CD4-positive, alpha-beta T cell (primary cell): ENCODE results near the gene KATNAL1. TPM values are rescaled to one million over a fixed set of nuclear protein-coding genes. Genes with fewer than 3 reads are reported as not detected.

Source experiments
- ATAC-seq: fragments of 200-7000 bp; cut with Tn5 transposase; one replicate; pipeline ENCODE4 v1.10.0; 2022; ENCODE audit warnings: mild to moderate bottlenecking; ENCODE audit not compliant: poor library complexity
- CTCF ChIA-PET: fragments of 350-600 bp; sonication (Branson Sonifier 250); formaldehyde crosslinking; loops from one replicate; lab custom pipeline; 2021; ENCODE audit warnings: antibody characterized with exemption, inconsistent platforms; lab: Charles Lee
- POLR2A ChIA-PET: fragments of 350-600 bp; sonication (Branson Sonifier 250); formaldehyde crosslinking; loops from one replicate; lab custom pipeline; 2021; ENCODE audit warnings: antibody characterized with exemption, inconsistent platforms; lab: Charles Lee
- DNase-seq, 14 experiments: peaks; one replicate each; pipeline ENCODE4 v3.0.0-alpha.2; 2013 to 2020; ENCODE audit warnings: mixed read lengths in 2 of 14
- H3K27ac ChIP-seq, 2 donors: one replicate each; pipeline versions ENCODE4 v1.5.1 to v1.7.0; 2013; ENCODE audit warnings: low read length in 2 of 2, low read depth in 1 of 2, mild to moderate bottlenecking in 1 of 2
- H3K27me3 ChIP-seq, 2 experiments: 1 replicate in 1 of 2; 2 replicates in 1 of 2; pipeline versions ENCODE4 v1.6.1 to v1.7.0; 2013; ENCODE audit warnings: low read length in 2 of 2, control low read depth in 1 of 2, mild to moderate bottlenecking in 1 of 2, moderate library complexity in 1 of 2; ENCODE audit not compliant: insufficient read depth in 2 of 2, control insufficient read depth in 1 of 2
- H3K36me3 ChIP-seq: one replicate; pipeline ENCODE4 v1.6.1; 2013; ENCODE audit warnings: low read length, control low read depth; ENCODE audit not compliant: insufficient read depth
- H3K4me1 ChIP-seq: one replicate; pipeline ENCODE4 v1.6.1; 2013; ENCODE audit warnings: low read length, control low read depth; ENCODE audit not compliant: insufficient read depth
- H3K4me3 ChIP-seq: one replicate; pipeline ENCODE4 v1.5.1; 2013; ENCODE audit warnings: mild to moderate bottlenecking, low read length, moderate library complexity
- H3K9me3 ChIP-seq, 2 experiments: 1 replicate in 1 of 2; 2 replicates in 1 of 2; pipeline versions ENCODE4 v1.6.1 to v1.7.0; 2013; ENCODE audit warnings: low read length in 2 of 2, mild to moderate bottlenecking in 2 of 2, control low read depth in 1 of 2, moderate library complexity in 1 of 2; ENCODE audit not compliant: control insufficient read depth in 1 of 2, insufficient read depth in 1 of 2
- H3K27ac Mint-ChIP-seq: one replicate; pipeline ENCODE4 v1.8.0; 2020; ENCODE audit warnings: mixed read lengths
- H3K27me3 Mint-ChIP-seq: one replicate; pipeline ENCODE4 v1.8.0; 2021; ENCODE audit warnings: mixed read lengths
- H3K36me3 Mint-ChIP-seq: one replicate; pipeline ENCODE4 v1.8.0; 2021; ENCODE audit warnings: low read depth, mixed read lengths
- H3K4me1 Mint-ChIP-seq: one replicate; pipeline ENCODE4 v1.8.0; 2021; ENCODE audit warnings: low read depth, mixed read lengths
- H3K4me3 Mint-ChIP-seq: one replicate; pipeline ENCODE4 v1.8.0; 2020; ENCODE audit warnings: mild to moderate bottlenecking, mixed read lengths
- H3K9me3 Mint-ChIP-seq: one replicate; pipeline ENCODE4 v1.8.0; 2020; ENCODE audit warnings: mixed read lengths
- CTCF ChIP-seq: fragments of 200-600 bp; IDR thresholded peaks from one replicate; pipeline ENCODE4 v1.8.0; 2022; ENCODE audit warnings: antibody characterized with exemption, mild to moderate bottlenecking
- intact Hi-C, 2 experiments: fragments of 100-400 bp; cut with DNase I in 1 of 2; cut with micrococcal nuclease in 1 of 2; formaldehyde crosslinking; loops; one replicate each; pipeline versions ENCODE4 v1.15.1 to v1.9.0; 2023 to 2025; cut with DNase I, micrococcal nuclease
- total RNA-seq, 174 experiments: library from RNA in 2 of 174; stranded (reverse) in 2 of 174; gene quantifications; one replicate each; pipeline ENCODE4 v1.2.3 and lab custom pipeline; 2021 to 2026

Gene KATNAL1
- total RNA-seq, 2 experiments from 2014 or later = 3.3 to 3.4 TPM

- H3K27ac Mint-ChIP-seq = no peak overlapping the region
- no peak for TF ChIP-seq CTCF
- Histone ChIP-seq H3K4me3 (no peak overlapping the region), H3K36me3 (peaks cover 2% of the 10 kb centered on the region), H3K9me3 (no peaks in the 10 kb centered on the region), H3K27ac (no peak overlapping the region), H3K4me1 (peaks cover 12% of the 10 kb centered on the region), H3K27me3 (no peaks in the 10 kb centered on the region)
- DNase-seq (no peak), ATAC-seq (no peak)
- no peak overlapping the region for H3K4me3 Mint-ChIP-seq
- intact Hi-C loops = loop anchor here in 1 of 2 experiments (5.0 to 10.0 kb wide), 2 partner anchors 171 to 448 kb away; partner anchors contain the start of gene UBL3
- POLR2A ChIA-PET = interaction anchor here (1.2 to 2.1 kb wide), 2 partner anchors 11 to 71 kb away, joined by 3 to 4 read pairs; no protein-coding TSS in a partner anchor
- peaks cover 10% of the 10 kb centered on the region for H3K4me1 Mint-ChIP-seq
- CTCF ChIA-PET = interaction anchor here (0.8 kb wide), 1 partner anchor 171 kb away, joined by 3 read pairs; no protein-coding TSS in a partner anchor
- no peaks in the 10 kb centered on the region for H3K9me3 Mint-ChIP-seq
- H3K27me3 Mint-ChIP-seq = no peaks in the 10 kb centered on the region
- no peaks in the 10 kb centered on the region for H3K36me3 Mint-ChIP-seq
Observed at GRCh38 chr13:30303269-30303668, 4.1 kb downstream of the KATNAL1 start.

- Histone ChIP-seq H3K27me3 (no peaks in the 10 kb centered on the region), H3K9me3 (no peaks in the 10 kb centered on the region), H3K4me3 (no peak overlapping the region), H3K4me1 (peaks cover 6% of the 10 kb centered on the region), H3K27ac (no peak overlapping the region), H3K36me3 (peaks cover 2% of the 10 kb centered on the region)
- H3K36me3 Mint-ChIP-seq = no peaks in the 10 kb centered on the region
- ATAC-seq (no peak), DNase-seq (no peak)
- no peak for TF ChIP-seq CTCF
- no peak overlapping the region for H3K27ac Mint-ChIP-seq
- ChIA-PET POLR2A (no interaction called here), CTCF (no interaction called here)
- H3K9me3 Mint-ChIP-seq = no peaks in the 10 kb centered on the region
- no peak overlapping the region for H3K4me3 Mint-ChIP-seq
- H3K4me1 Mint-ChIP-seq = peaks cover 10% of the 10 kb centered on the region
- H3K27me3 Mint-ChIP-seq = no peaks in the 10 kb centered on the region
- intact Hi-C loops = loop anchor here in 1 of 2 experiments (5.0 to 10.0 kb wide), 2 partner anchors 170 to 447 kb away; partner anchors contain the start of gene UBL3
Observed at GRCh38 chr13:30301827-30302226, 5.5 kb downstream of the KATNAL1 start.

- H3K27ac ChIP-seq = no peak overlapping the region
- Mint-ChIP-seq H3K9me3 (no peaks in the 10 kb centered on the region), H3K36me3 (no peaks in the 10 kb centered on the region), H3K4me3 (no peak overlapping the region), H3K27me3 (no peaks in the 10 kb centered on the region), H3K27ac (no peak overlapping the region), H3K4me1 (peaks cover 5% of the 10 kb centered on the region)
- H3K36me3 ChIP-seq = no peaks in the 10 kb centered on the region
- ATAC-seq (no peak), DNase-seq (no peak)
- intact Hi-C loops = loop anchor here in 1 of 2 experiments (5.0 to 10.0 kb wide), 2 partner anchors 168 to 446 kb away; partner anchors contain the start of gene UBL3
- no peak overlapping the region for H3K4me3 ChIP-seq
- no peak for TF ChIP-seq CTCF
- no peaks in the 10 kb centered on the region for H3K27me3 ChIP-seq
- ChIA-PET CTCF (no interaction called here), POLR2A (no interaction called here)
- no peaks in the 10 kb centered on the region for H3K4me1 ChIP-seq
- H3K9me3 ChIP-seq = no peaks in the 10 kb centered on the region
Observed at GRCh38 chr13:30300596-30300995, 6.8 kb downstream of the KATNAL1 start.
